Skeletal muscle tissue (tissue), 4 donors: Measurements from ENCODE around the gene CNTN6. TPM values are rescaled to one million over a fixed set of nuclear protein-coding genes. Genes with fewer than 3 reads are reported as not detected.

Experiments
- H3K27ac ChIP-seq: one replicate; pipeline ENCODE4 v1.7.0; 2013; ENCODE audit warnings: mild to moderate bottlenecking, low read depth, low read length, inconsistent platforms
- H3K27me3 ChIP-seq, 3 donors: one replicate each; pipeline ENCODE4 v1.7.0; 2013; ENCODE audit warnings: low read length in 3 of 3; ENCODE audit not compliant: control insufficient read depth in 3 of 3, insufficient read depth in 3 of 3
- H3K36me3 ChIP-seq, 3 donors: one replicate each; pipeline ENCODE4 v1.7.0; 2013; ENCODE audit warnings: low read length in 3 of 3; ENCODE audit not compliant: control insufficient read depth in 3 of 3, insufficient read depth in 3 of 3
- H3K4me1 ChIP-seq, 3 donors: one replicate each; pipeline ENCODE4 v1.7.0; 2013; ENCODE audit warnings: low read length in 3 of 3, mild to moderate bottlenecking in 3 of 3; ENCODE audit not compliant: control insufficient read depth in 3 of 3, insufficient read depth in 3 of 3
- H3K4me3 ChIP-seq, 3 donors: one replicate each; pipeline ENCODE4 v1.7.0; 2013; ENCODE audit warnings: low read length in 3 of 3
- H3K9ac ChIP-seq, 3 donors: one replicate each; pipeline ENCODE4 v1.7.0; 2013; ENCODE audit warnings: low read length in 3 of 3, mild to moderate bottlenecking in 3 of 3, moderate library complexity in 2 of 3, low read depth in 1 of 3
- H3K9me3 ChIP-seq, 3 donors: one replicate each; pipeline ENCODE4 v1.7.0; 2013; ENCODE audit warnings: low read length in 3 of 3; ENCODE audit not compliant: control insufficient read depth in 3 of 3
- total RNA-seq: library from RNA; depleted of rRNA; stranded (reverse); fragments of >200 nt; gene quantifications from one replicate; pipeline ENCODE4 v1.2.3, GENCODE V29; 2014
- donor health status: Osteomylitis.

CNTN6 gene
- total RNA-seq: 2.1 TPM

DNA sequence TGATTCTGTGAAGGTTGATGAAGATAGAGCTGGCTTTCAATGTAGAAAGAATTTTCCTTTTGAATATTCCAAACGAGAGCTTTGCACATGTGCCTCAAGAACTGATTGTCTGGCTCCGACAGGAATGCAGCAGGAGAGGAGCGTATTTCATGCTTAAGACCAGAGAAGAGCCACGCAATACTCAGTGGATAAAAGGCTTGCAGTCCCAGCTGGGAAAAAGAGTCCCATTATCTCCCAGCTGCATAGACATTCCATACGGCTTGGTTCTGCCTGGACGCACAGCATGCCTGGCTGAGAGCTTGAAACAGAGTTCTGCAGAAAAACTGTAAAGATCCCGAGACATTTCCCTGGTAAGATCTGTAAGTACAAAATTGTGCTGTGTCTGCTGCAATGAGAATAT, at the start of gene CNTN6:
CNTN6 (plus strand) TSS at position 254 of the 400 bp plus-strand sequence. CDS start 54,985 bp downstream, outside the sequence.
- H3K9ac ChIP-seq: no peak within 1 kb of the TSS
- no peak within 1 kb of the TSS for H3K4me3 ChIP-seq
- H3K27me3 ChIP-seq: peaks cover 0 to 3% (median 0%) of the 10 kb centered on the region in 3 donors
- no peaks in the 10 kb centered on the region for H3K9me3 ChIP-seq
- H3K27ac ChIP-seq: no peak within 1 kb of the TSS
- no peaks in the 10 kb centered on the region for H3K4me1 ChIP-seq
- H3K36me3 ChIP-seq: no peaks in the 10 kb centered on the region

DNA sequence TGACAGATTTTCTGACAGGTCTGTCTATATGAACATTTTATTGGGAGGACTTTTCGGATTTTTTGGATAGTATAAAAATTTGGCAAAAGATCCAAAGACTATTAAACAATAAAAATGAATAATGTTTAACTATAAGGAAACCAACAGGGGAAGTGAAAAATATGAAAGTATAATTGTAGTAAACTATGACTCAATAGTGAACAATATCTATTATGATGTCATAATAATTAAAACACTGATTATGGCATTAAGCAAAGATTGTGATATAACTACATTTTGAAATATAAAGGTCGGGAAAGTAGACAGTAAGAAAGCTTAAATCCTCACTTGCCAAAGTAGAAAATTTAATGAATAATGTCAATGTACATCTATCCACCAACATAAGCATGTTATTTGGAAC, 44.3 kb upstream of the CNTN6 start:
- Histone ChIP-seq H3K9ac (no peak overlapping the region), H3K27ac (no peak overlapping the region), H3K4me1 (no peaks in the 10 kb centered on the region), H3K36me3 (no peaks in the 10 kb centered on the region), H3K4me3 (no peak overlapping the region), H3K27me3 (no peaks in the 10 kb centered on the region), H3K9me3 (peaks cover 0 to 4% (median 0%) of the 10 kb centered on the region in 3 donors)

DNA sequence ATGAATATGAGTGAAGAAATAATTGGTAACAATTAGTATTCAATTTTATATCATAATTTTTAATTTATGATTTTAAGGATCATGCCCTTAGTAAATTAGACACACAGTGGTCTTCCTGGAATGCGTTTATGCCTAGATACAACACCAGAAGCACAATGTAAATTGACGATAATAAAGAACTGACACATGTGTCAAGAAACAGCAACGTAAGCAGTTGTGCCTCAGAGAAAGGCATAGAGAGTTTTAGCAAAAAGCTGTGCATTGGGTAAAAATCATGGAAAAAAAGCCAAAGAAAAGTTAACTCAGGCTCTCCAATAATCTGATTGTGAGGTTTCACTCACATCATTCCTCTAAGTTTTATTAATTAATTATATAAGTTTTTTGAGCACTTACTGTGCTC, 37.0 kb upstream of the CNTN6 start:
- Histone ChIP-seq H3K27ac (no peak overlapping the region), H3K9ac (no peak overlapping the region), H3K9me3 (no peaks in the 10 kb centered on the region), H3K36me3 (no peaks in the 10 kb centered on the region), H3K4me1 (no peaks in the 10 kb centered on the region), H3K4me3 (no peak overlapping the region), H3K27me3 (no peaks in the 10 kb centered on the region)

DNA sequence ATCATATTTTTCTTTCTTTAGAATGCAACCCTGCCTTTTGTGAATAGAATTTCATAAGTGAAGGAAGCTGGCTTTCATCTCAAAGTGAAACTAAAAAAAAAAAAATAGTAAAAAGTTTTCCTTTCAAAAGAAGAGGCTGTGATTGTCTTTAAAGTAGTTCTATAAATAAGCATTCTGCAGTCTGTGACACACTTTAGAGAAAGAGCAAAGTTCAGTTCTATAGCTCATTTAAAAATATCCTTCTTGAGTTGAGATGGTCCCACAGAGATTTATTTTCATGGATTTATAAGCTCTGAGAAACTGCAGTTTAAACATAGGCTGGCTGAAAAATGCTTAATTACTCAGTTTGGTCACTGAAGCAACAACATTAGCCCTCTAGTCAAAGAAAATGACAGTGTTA, 36.1 kb upstream of the CNTN6 start:
- no peaks in the 10 kb centered on the region for H3K9me3 ChIP-seq
- H3K4me1 ChIP-seq: no peaks in the 10 kb centered on the region
- H3K27ac ChIP-seq: no peak overlapping the region
- no peaks in the 10 kb centered on the region for H3K27me3 ChIP-seq
- no peaks in the 10 kb centered on the region for H3K36me3 ChIP-seq
- H3K4me3 ChIP-seq: peak overlapping the region in 1 of 3 donors; percentile 39
- H3K9ac ChIP-seq: no peak overlapping the region

DNA sequence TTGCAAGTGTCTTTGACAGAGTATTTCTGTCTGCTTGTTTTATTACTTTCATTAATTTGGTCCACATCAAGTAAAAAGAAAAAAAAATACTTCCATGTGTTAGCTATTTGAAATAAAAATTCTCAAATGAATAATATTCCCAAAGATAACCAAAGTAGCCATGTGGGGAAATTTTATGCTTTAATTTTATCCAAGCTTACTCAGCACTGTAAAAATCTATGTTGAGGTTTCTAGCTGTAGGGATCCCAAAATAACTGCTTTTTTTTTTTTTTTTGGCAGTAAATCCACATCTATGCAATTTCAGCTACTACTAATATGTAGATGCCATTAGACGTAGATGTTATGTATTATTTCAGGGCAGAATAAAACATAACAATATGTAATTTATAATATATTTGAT, 35.4 kb upstream of the CNTN6 start:
- Histone ChIP-seq H3K9me3 (no peaks in the 10 kb centered on the region), H3K4me3 (no peak overlapping the region)

DNA sequence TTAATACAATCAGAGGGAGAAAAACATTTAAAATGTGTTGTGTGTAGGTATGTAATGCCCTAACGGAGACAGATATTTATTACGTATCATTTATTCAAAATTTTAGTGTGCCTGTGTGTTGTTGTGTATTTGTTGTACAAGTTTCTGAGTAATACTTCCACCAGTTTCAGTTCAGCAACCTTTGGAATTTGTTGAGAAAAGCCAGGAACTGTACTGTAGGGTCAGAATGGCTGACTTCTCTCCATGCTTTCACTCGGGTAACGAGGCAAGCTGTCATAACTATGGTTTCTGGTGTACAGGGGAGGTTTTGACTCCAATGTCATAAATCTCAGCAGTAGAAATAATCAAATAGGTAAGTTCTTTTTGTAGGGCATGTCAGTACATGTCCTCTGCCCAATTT, 23.8 kb upstream of the CNTN6 start:
- no peaks in the 10 kb centered on the region for H3K4me1 ChIP-seq
- H3K4me3 ChIP-seq: no peak overlapping the region
- no peak overlapping the region for H3K27ac ChIP-seq
- H3K27me3 ChIP-seq: no peaks in the 10 kb centered on the region
- H3K36me3 ChIP-seq: no peaks in the 10 kb centered on the region
- no peak overlapping the region for H3K9ac ChIP-seq
- H3K9me3 ChIP-seq: no peaks in the 10 kb centered on the region

More for the DNA sequence above, 35.4 kb upstream of the CNTN6 start:
- Histone ChIP-seq H3K4me1 (no peaks in the 10 kb centered on the region), H3K36me3 (no peaks in the 10 kb centered on the region), H3K9ac (no peak overlapping the region), H3K27ac (no peak overlapping the region), H3K27me3 (no peaks in the 10 kb centered on the region)

DNA sequence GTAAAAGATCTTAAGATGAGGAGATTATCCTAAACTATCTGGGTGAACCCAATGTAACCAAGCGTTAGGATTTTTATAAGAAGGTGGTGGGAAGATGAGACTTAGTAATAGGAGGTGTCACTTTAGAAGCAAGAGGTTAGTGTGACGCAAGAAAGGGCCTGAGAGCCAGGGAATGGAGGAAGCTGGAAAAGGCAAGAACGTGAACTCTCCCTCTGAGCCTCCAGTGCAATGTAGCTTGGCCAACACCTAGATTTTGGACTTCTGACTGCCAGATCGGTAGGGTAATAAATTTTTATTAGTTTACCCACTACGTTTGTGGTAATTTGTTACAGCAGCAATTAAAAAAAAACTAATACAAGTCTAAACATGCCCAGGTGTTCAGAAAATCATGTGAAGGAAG, 20.8 kb upstream of the CNTN6 start:
- H3K9me3 ChIP-seq: no peaks in the 10 kb centered on the region
- no peak overlapping the region for H3K27ac ChIP-seq
- H3K36me3 ChIP-seq: no peaks in the 10 kb centered on the region
- H3K9ac ChIP-seq: no peak overlapping the region
- no peak overlapping the region for H3K4me3 ChIP-seq
- no peaks in the 10 kb centered on the region for H3K27me3 ChIP-seq
- no peaks in the 10 kb centered on the region for H3K4me1 ChIP-seq

DNA sequence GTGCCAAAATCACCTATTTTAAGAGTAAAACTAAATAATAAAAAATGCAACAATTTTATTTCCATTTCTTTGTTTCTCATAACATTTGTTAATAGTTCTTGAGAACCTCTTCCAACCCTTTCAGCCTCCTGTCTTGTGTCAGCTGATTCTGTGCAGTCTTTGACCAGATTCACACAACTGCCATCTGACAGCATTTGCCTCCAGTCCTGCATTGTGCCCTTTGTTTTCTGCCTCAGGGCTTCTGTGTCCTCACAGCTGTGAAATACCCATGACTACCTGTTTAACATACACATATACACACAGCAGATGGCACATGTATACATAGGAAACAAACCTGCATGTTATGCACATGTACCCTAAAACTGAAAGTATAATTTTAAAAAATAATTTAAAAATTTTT, 13.2 kb upstream of the CNTN6 start:
- Histone ChIP-seq H3K9me3 (no peaks in the 10 kb centered on the region), H3K27me3 (no peaks in the 10 kb centered on the region), H3K9ac (no peak overlapping the region), H3K27ac (no peak overlapping the region), H3K4me3 (no peak overlapping the region), H3K4me1 (no peaks in the 10 kb centered on the region), H3K36me3 (no peaks in the 10 kb centered on the region)

DNA sequence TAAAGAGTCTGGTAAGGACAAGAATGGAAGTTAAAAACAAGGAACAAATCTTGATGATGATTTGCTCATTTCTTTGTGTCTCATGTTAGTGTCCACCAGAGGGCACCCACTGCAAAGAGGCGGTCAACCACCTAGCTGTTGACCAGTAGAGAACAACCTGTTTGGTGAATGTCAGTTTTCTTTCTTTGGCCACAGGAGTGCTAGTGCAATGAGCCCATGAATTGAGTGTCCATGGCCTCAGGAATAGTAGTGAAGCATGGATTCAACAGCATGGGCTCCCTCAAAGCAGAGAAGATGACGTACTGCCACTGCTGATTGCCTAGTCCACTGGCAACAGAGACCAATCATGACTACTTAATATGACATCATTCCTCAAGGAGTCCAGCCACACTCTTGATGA, 10.7 kb upstream of the CNTN6 start:
- no peaks in the 10 kb centered on the region for H3K36me3 ChIP-seq
- no peaks in the 10 kb centered on the region for H3K9me3 ChIP-seq
- no peak overlapping the region for H3K9ac ChIP-seq
- no peak overlapping the region for H3K27ac ChIP-seq
- H3K4me1 ChIP-seq: no peaks in the 10 kb centered on the region
- H3K4me3 ChIP-seq: no peak overlapping the region
- no peaks in the 10 kb centered on the region for H3K27me3 ChIP-seq

DNA sequence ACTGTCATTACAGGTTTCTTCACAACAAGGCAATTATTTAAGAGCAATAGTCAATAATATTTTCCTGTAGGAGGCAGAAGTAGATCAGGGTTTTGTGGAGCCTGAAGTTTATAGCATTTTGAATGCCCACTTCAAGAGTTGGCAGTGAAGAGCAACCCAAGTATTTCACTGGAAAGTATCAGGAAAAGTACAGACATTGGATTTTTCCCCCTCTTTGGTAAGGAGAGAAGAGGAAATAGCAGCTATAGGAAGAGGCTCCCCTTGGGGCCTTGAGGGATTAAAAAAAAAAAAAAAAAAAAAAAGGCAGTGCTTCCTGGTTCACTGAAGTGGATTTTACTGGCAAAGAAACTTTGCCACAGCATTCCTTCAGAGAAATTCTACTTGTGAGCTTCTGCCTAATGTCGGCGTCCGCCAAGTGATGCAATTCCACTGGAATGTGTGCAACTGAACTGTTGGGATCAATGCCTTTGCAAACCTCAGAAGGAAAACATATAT, 5.7 kb upstream of the CNTN6 start:
- Histone ChIP-seq H3K4me3 (no peak overlapping the region), H3K27me3 (no peaks in the 10 kb centered on the region), H3K9me3 (no peaks in the 10 kb centered on the region), H3K27ac (no peak overlapping the region), H3K4me1 (no peaks in the 10 kb centered on the region), H3K9ac (no peak overlapping the region), H3K36me3 (no peaks in the 10 kb centered on the region)

DNA sequence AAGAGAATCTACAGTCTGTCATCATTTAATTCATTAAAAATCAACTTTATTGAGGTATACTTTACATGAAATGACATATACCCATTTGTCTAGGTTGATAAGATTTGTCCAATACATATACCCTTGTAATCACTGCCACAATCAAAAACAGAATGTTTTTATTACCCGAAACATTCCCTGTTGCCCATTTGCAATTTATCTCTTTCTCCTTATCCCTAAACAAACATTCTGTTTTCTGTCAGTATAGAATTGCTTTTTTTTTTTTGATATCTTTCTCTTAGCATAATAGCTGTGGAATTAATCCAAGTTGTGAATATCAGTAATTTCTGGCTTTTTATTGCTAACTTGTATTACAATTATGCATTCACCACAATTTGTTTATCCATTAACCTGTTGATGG, 4.3 kb upstream of the CNTN6 start:
- no peak overlapping the region for H3K9ac ChIP-seq
- no peaks in the 10 kb centered on the region for H3K4me1 ChIP-seq
- H3K27ac ChIP-seq: no peak overlapping the region
- no peaks in the 10 kb centered on the region for H3K36me3 ChIP-seq
- H3K4me3 ChIP-seq: no peak overlapping the region
- no peaks in the 10 kb centered on the region for H3K9me3 ChIP-seq
- peaks cover 0 to 3% (median 0%) of the 10 kb centered on the region in 3 donors for H3K27me3 ChIP-seq
